ENCODE results near the gene CACNA2D1.

The CACNA2D1 gene

GRCh38 chr7:82081644-82082224, 361.8 kb downstream of the CACNA2D1 start:
- ChIA-PET POLR2A (no interaction called here), CTCF (no interaction called here)
- DNase-seq (ENCODE audit: extremely low spot score), result no peak
- no peak for TF ChIP-seq TARDBP (IDR thresholded peaks at IDR 0.05)
- no peak for TF ChIP-seq CTBP1 (IDR thresholded peaks at IDR 0.05; ENCODE audit: borderline replicate concordance)
- no peak for TF ChIP-seq SP1 (IDR thresholded peaks at IDR 0.05)
- TF ChIP-seq ELF4 (IDR thresholded peaks at IDR 0.05), result no peak
- no peak for TF ChIP-seq HDGF (IDR thresholded peaks at IDR 0.05; ENCODE audit: borderline replicate concordance)
- no peak for TF ChIP-seq FOXM1 (IDR thresholded peaks at IDR 0.05; ENCODE audit: borderline replicate concordance)
- TF ChIP-seq FOXA1 (IDR thresholded peaks at IDR 0.05), result no peak
- TF ChIP-seq SUZ12 (IDR thresholded peaks at IDR 0.05), result no peak
- no peak for TF ChIP-seq ZNF384 (IDR thresholded peaks at IDR 0.05)
- TF ChIP-seq BHLHE40 (IDR thresholded peaks at IDR 0.05; ENCODE audit: borderline replicate concordance), result no peak

GRCh38 chr7:82080254-82080927, 363.2 kb downstream of the CACNA2D1 start:
- ChIA-PET CTCF (interaction anchor here (0.7 kb wide), 1 partner anchor 10 kb away, joined by 11 read pairs; no protein-coding TSS in a partner anchor), POLR2A (no interaction called here)
- DNase-seq (ENCODE audit: extremely low spot score), result no peak
- TF ChIP-seq PKNOX1 (IDR thresholded peaks at IDR 0.05) (no peak), FOXA1 (IDR thresholded peaks at IDR 0.05) (no peak), SP1 (IDR thresholded peaks at IDR 0.05) (no peak), L3MBTL2 (conservative IDR thresholded peaks at IDR 0.05) (no peak)

- ChIA-PET POLR2A (no interaction called here), CTCF (interaction anchor here (0.7 kb wide), 1 partner anchor 9 kb away, joined by 11 read pairs; no protein-coding TSS in a partner anchor)
- no peak for DNase-seq (ENCODE audit: extremely low spot score)
- no peak for TF ChIP-seq L3MBTL2 (conservative IDR thresholded peaks at IDR 0.05)
- TF ChIP-seq CTBP1 (IDR thresholded peaks at IDR 0.05; ENCODE audit: borderline replicate concordance), result no peak
- no peak for TF ChIP-seq FOXA1 (IDR thresholded peaks at IDR 0.05)
- TF ChIP-seq LEF1 (IDR thresholded peaks at IDR 0.05; ENCODE audit: borderline replicate concordance), result no peak
- no peak for TF ChIP-seq ARNT (IDR thresholded peaks at IDR 0.05)
- TF ChIP-seq TARDBP (IDR thresholded peaks at IDR 0.05), result no peak
- no peak for TF ChIP-seq FOXM1 (IDR thresholded peaks at IDR 0.05; ENCODE audit: borderline replicate concordance)
- TF ChIP-seq PKNOX1 (IDR thresholded peaks at IDR 0.05), result no peak
- TF ChIP-seq HDGF (IDR thresholded peaks at IDR 0.05; ENCODE audit: borderline replicate concordance), result no peak
- TF ChIP-seq FOXK2 (IDR thresholded peaks at IDR 0.05), result no peak
- TF ChIP-seq ELF4 (IDR thresholded peaks at IDR 0.05), result no peak
- no peak for TF ChIP-seq ZNF384 (IDR thresholded peaks at IDR 0.05)
- TF ChIP-seq SUZ12 (IDR thresholded peaks at IDR 0.05), result no peak
- no peak for TF ChIP-seq BHLHE40 (IDR thresholded peaks at IDR 0.05; ENCODE audit: borderline replicate concordance)
- TF ChIP-seq SP1 (IDR thresholded peaks at IDR 0.05), result no peak
- TF ChIP-seq NFRKB (IDR thresholded peaks at IDR 0.05), result no peak
These were observed 364.1 kb downstream of the CACNA2D1 start for GRCh38 chr7:82079527-82079926.

GRCh38 chr7:82078807-82079206, 364.8 kb downstream of the CACNA2D1 start:
- TF ChIP-seq BHLHE40 (IDR thresholded peaks at IDR 0.05; ENCODE audit: borderline replicate concordance) (no peak), FOXK2 (IDR thresholded peaks at IDR 0.05) (no peak), PKNOX1 (IDR thresholded peaks at IDR 0.05) (no peak), LEF1 (IDR thresholded peaks at IDR 0.05; ENCODE audit: borderline replicate concordance) (no peak), ARNT (IDR thresholded peaks at IDR 0.05) (no peak), L3MBTL2 (conservative IDR thresholded peaks at IDR 0.05) (no peak), FOXA1 (IDR thresholded peaks at IDR 0.05) (no peak), FOXM1 (IDR thresholded peaks at IDR 0.05; ENCODE audit: borderline replicate concordance) (no peak), HDGF (IDR thresholded peaks at IDR 0.05; ENCODE audit: borderline replicate concordance) (no peak), NFRKB (IDR thresholded peaks at IDR 0.05) (no peak), SUZ12 (IDR thresholded peaks at IDR 0.05) (no peak), TARDBP (IDR thresholded peaks at IDR 0.05) (no peak)
- CTCF ChIA-PET, result no interaction called here
- POLR2A ChIA-PET, result no interaction called here
- no peak for DNase-seq (ENCODE audit: extremely low spot score)

GRCh38 chr7:82071468-82071867, 372.1 kb downstream of the CACNA2D1 start:
- TF ChIP-seq LEF1 (IDR thresholded peaks at IDR 0.05; ENCODE audit: borderline replicate concordance) (no peak), SUZ12 (IDR thresholded peaks at IDR 0.05) (no peak), SP1 (IDR thresholded peaks at IDR 0.05) (no peak), PKNOX1 (IDR thresholded peaks at IDR 0.05) (no peak), L3MBTL2 (conservative IDR thresholded peaks at IDR 0.05) (no peak), ZNF384 (IDR thresholded peaks at IDR 0.05) (no peak), HDGF (IDR thresholded peaks at IDR 0.05; ENCODE audit: borderline replicate concordance) (no peak), FOXA1 (IDR thresholded peaks at IDR 0.05) (no peak), TARDBP (IDR thresholded peaks at IDR 0.05) (no peak), NFRKB (IDR thresholded peaks at IDR 0.05) (no peak), FOXM1 (IDR thresholded peaks at IDR 0.05; ENCODE audit: borderline replicate concordance) (no peak), FOXK2 (IDR thresholded peaks at IDR 0.05) (no peak), BHLHE40 (IDR thresholded peaks at IDR 0.05; ENCODE audit: borderline replicate concordance) (no peak), CTBP1 (IDR thresholded peaks at IDR 0.05; ENCODE audit: borderline replicate concordance) (no peak), ARNT (IDR thresholded peaks at IDR 0.05) (no peak)
- CTCF ChIA-PET, result no interaction called here

More at GRCh38 chr7:82071468-82071867, 372.1 kb downstream of the CACNA2D1 start:
- POLR2A ChIA-PET, result no interaction called here
- no peak for DNase-seq (ENCODE audit: extremely low spot score)
